Measurements from ENCODE around the gene DNM3.

Gene DNM3

DNA sequence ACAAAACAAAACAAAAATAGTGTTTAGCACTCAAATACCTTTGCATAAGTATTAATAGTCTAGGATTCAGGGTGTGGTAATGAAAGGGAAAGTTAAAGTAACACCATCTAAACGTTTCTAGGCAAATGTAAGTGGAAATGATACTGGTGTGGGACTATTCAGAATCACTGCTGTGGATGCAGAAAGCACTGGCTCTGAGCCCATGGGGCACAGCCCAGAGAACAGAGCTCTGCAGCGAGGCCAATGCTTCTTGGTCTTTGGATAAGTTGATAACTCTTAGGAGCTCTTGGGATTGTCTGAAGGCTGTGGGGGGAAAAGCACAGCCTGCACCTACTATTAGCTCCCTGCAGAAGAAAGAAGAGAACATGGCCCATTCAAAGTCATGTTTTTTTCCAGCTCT, 21.4 kb upstream of the DNM3 start:
- no peak for DNase-seq

DNA sequence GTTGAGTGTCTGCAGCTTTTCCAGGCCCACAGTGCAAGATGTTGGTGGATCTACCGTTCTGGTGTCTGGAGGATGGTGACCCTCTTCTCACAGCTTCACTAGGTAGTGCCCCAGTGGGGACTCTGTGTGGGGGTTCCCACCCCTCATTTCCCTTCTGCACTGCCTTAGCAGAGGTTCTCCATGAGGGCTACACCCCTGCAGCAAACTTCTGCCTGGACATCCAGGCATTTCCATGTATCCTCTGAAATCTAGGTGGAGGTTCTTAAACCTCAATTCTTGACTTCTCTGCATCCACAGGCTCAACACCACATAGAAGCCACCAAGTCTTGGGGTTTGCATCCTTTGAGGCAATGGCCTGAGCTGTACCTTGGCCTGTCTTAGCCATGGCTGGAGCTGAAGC, 14.3 kb upstream of the DNM3 start:
- DNase-seq = no peak

DNA sequence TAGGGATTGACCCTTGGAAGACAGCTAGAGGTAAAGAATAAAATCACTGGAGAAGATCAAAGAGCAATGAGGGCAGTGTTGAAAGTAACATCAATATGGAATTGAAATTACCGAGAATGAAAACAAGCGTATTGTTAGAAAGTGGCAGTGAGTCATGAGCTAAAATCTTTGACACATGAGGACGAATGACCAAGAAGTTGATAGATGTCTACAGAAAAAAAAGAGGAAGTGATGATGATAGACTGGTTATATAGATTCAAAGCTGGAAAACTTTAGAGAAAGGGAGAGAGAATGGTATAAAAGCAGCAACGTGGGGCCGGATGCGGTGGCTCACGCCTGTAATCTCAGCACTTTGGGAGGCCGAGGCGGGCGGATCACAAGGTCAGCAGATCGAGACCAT, 12.5 kb upstream of the DNM3 start:
- no peak for DNase-seq

- no peak for DNase-seq
Measured at GRCh38 chr1:171833091-171833825, 8.0 kb upstream of the DNM3 start.

- DNase-seq = peak; percentile 25
Measured at GRCh38 chr1:171834821-171835220, 6.5 kb upstream of the DNM3 start.

DNA sequence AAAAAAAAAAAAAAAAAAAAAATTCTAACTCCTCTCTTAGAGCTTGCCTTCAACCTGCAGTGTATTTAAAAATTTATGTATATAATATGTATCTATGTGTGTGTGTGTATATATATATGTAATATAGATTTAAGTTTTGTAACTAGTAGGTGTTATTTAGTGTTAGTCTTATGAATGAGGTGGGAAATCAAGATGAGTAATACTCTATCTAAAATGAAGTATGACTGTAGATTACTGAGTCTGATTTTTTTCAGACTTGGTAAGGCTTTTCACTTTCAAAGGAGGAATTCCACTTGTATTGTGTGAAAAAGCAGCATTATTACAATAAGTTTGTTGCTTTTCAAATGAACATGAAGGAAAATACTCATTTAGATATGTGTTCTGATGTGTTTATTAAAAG, 5.4 kb upstream of the DNM3 start:
- DNase-seq = no peak

DNA sequence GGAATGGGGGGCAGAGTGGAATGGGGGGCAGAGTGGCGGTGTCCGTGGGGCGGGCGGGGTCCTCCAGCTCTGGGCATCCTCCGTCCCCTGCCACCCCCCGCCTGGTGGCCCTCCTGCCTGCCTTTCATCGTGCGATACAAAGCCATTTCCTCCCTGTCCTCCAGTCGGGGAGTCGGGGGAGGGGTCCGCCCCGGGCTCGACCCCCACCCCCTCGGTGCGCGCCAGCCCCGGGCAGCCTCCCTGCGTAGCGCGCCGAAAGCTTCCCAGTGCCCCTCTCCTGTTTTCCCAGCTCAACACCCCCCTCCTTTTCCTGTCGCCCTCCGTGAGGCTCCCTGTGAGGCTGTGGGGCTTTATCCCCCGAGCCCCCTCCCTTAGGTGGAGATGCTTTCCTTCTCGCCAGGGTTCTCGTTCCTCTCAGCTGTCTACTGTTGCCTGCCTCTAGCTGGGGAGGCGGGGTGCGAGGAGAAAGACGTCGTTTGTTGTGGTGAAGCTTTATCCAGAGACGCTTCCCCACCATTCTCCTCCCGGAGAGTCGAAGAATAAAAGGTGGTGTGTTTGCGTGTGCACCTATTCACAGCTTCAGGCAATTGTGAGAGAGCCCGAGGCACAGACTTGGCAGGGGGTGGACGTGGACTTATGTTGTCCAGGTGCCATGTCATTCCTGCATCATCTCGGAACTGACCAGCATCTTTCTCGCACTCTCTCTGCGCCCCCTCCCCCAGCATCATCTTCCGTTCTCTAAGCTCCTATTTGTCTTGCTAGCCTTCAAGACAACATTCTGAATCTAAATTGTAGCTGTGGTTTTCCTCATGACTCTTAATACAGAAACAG, 848 bp downstream of the DNM3 start:
- no peak for DNase-seq

- DNase-seq = no peak
Measured at GRCh38 chr1:171844381-171844780, 3.1 kb downstream of the DNM3 start.

GRCh38 chr1:171845998-171846397, 4.7 kb downstream of the DNM3 start:
- no peak for DNase-seq

GRCh38 chr1:171849245-171849898, 8.1 kb downstream of the DNM3 start:
- DNase-seq = no peak

- no peak for DNase-seq
Measured at GRCh38 chr1:171850651-171851350, 9.5 kb downstream of the DNM3 start.

GRCh38 chr1:171852272-171852671, 11.0 kb downstream of the DNM3 start:
- no peak for DNase-seq

GRCh38 chr1:171855381-171855780, 14.1 kb downstream of the DNM3 start:
- no peak for DNase-seq

- no peak for DNase-seq
Measured at GRCh38 chr1:171858696-171859095, 17.4 kb downstream of the DNM3 start.

DNA sequence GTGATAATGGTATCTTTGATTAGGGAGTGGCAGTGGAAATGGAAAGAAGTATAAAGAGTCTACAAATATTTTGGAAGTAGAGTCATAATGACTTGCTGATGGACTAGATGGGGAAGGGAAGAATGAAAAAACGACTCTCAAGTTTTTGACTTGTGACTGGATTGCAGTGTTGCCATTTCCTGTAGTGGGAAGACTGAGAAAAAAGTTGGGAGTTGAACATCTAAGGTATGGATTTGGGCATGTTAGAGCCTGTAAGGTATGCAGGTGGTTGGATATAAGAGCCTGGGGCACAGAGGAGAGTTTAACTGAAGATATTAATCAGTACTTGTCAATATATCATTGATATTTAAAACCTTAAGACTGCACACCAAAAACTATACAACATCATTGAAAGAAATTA, 19.4 kb downstream of the DNM3 start:
- no peak for DNase-seq

DNA sequence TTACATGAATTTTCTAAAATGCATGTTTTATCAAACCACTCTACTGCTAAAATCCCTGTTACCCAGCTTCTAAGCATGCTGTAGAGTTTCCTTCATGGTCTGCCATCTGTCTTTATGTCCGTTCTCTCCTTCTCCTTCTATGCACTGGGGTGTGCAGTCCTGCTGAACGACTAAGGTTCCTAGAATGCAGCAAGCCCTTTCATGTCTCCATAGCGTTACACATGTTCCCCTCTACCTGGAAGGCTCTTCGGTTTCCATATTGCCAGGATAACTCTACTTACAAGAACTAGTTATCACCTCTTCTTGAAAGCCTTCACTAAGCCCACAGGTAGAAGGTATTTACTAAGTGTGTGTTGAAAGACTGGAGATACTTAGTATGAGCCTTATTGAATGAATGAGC, 22.2 kb downstream of the DNM3 start:
- DNase-seq = no peak

- no peak for DNase-seq
Measured at GRCh38 chr1:171864308-171864707, 23.0 kb downstream of the DNM3 start.

- peak; percentile 5 for DNase-seq
Measured at GRCh38 chr1:171865106-171865505, 23.8 kb downstream of the DNM3 start.

DNA sequence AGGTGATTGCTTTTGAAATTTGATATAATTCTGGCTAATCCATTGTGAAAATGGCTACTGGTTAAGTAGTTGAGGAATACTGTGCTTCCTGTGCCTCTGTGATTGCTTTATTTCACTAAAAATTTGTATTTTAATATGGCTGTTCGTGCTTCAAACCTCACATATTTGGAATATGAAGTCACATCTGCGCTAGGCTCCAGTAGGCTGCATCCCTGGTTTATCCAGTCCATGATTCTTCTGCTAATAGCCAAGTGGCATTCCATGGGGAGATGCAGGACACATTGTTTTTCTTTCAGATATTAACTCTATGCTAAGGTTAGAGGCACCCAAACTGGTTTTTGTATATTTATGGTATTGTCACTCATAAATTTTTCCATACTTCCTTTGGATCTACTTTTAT, 25.9 kb downstream of the DNM3 start:
- no peak for DNase-seq

DNA sequence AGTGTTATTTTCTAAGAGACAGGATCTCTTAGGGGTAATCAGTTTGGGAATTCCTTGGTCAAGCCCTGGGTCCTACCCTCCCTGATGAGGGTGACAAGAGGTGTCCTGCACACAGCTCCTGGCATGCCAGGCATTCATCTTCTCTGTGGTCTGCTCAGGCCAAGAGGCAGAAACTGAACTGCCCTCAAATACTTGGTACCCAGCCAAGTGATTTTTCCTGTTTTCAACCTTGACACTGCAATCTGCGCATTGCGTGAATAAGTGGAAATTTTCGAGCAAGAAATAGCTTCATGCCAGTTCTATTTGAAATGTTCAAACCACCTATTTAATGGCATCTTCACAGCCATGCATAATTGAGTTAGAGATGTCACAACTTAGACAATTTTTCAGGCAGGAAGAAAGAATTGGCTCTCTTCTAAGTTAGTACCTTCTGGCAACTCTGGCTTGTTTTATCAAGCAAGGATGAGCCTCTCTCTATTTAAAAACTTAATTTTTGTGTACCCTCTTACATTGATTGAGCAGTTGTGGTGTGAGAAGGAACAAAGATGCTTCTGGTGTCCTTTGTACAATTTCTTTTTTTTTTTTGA, 27.0 kb downstream of the DNM3 start:
- no peak for DNase-seq

GRCh38 chr1:171869097-171869496, 27.8 kb downstream of the DNM3 start:
- DNase-seq = peak; percentile 15

DNA sequence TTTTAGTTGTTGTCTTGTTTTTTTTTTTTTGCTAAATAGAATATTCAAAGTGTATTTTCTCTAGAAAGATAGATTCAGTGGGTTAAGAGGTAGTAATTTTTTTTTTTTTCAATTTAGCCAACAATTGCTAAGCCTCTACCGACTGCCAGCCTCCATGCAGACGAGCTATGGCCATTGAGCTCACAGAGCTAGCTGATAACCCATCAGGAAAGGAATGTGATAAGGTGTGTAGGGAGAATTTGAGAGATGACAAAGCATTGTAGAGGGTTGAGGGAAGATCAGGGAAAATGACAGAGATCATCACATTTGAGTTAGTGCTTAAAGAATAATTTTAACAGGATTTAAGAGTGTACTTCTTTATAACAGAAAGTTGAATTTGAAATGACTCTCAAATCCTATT, 30.6 kb downstream of the DNM3 start:
- DNase-seq = no peak

- DNase-seq = no peak
Measured at GRCh38 chr1:171872430-171872829, 31.1 kb downstream of the DNM3 start.
